ENCODE measurements around the gene GHR. TPM values are rescaled to one million over a fixed set of nuclear protein-coding genes. Genes with fewer than 3 reads are reported as not detected.

Gene GHR
- total RNA-seq, 1 experiment from 2014 or later = 34.0 TPM

DNA sequence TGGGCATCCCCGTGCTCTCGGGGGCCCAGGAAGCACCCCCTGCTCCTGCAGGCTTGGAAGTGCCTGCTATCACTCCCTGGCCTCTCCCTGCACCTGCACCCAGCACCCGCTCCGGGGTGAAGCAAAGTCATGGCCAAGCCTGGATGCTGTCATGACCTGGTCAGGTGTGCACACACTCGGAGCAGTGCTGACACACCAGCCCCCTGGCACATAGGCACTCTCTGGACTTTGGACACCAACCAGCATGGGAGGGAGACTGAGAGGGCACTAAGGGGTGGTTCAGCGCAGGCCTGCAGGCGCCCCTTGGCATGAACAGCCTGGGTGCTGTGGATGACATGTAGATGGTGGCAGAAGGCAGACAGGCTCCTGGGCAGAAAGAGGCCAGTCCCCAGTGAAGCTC, 158.6 kb downstream of the GHR start:
- Histone ChIP-seq H3K27ac (no peak overlapping the region), H3K4me1 (peaks cover 12% of the 10 kb centered on the region), H3K36me3 (peaks cover 3% of the 10 kb centered on the region), H3K4me3 (no peak overlapping the region), H3K27me3 (no peaks in the 10 kb centered on the region), H3K9me3 (replicated peaks) (no peaks in the 10 kb centered on the region)
- no peak for DNase-seq

DNA sequence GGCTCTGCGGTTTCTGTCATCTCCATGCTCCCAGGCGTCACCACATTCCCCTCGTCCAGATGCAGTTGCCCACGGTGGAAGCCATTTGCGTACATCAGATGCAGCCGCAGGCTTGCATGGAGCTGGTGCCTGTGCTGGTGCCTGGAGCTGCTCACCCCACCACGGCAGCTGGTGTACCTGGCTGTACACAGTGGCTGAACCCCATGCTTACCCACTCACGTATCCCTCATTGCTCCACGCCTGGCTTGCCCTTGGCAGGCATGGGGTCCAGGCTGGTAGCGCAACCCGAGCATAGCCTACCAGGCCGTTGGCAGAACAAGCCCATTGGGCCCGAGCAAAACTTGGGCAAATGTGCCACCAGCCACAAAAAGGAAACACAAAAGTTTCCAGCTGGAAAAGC, 159.5 kb downstream of the GHR start:
- H3K27me3 ChIP-seq = no peaks in the 10 kb centered on the region
- H3K27ac ChIP-seq = no peak overlapping the region
- peaks cover 12% of the 10 kb centered on the region for H3K4me1 ChIP-seq
- DNase-seq = no peak
- peaks cover 3% of the 10 kb centered on the region for H3K36me3 ChIP-seq
- H3K4me3 ChIP-seq = no peak overlapping the region
- H3K9me3 ChIP-seq (replicated peaks) = no peaks in the 10 kb centered on the region

DNA sequence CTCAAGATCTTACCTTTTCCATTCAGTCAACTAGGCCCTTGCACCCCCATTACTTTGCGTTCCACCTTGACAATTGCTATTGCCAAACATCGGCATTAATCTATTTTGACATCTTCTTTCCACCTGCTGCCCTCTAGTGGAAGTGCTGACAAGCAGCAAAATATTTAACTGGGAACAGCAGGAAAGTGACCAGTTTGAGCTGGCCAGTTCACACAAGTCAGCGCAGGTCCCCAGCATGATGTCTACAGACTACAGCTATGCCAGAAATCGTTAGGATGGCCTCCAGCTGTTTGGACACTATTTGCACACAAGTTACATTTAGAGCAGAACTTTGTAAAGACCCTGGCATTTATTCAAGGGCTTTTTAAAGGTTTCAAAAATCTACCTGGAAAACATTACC, 160.1 kb downstream of the GHR start:
- no peak overlapping the region for H3K4me3 ChIP-seq
- peak; percentile 61 to 84 for DNase-seq

DNA sequence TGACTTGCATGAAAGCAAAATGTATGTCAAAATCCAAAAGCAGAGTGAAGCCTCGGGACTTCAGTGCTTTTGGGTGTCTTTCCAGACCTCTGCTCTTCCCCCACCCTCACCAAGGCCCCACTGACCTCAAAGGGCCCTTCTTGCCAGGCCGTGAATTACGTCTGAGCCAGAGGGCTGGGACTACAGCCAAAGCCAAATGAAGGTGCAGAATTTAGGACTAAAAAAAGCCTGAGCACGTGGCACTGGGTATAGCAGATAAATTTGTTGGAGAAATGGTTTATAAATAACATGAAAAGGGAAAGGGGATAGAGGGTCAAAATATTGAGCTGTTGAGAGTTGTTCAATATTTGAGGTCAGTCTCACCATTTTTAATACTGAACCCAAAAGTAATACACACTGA, 163.4 kb downstream of the GHR start:
- DNase-seq = peak in 1 of 2 experiments; percentile 37
- H3K4me1 ChIP-seq = peaks cover 32% of the 10 kb centered on the region
- H3K4me3 ChIP-seq = no peak overlapping the region
- no peaks in the 10 kb centered on the region for H3K27me3 ChIP-seq
- no peak overlapping the region for H3K27ac ChIP-seq
- H3K36me3 ChIP-seq = peaks cover 3% of the 10 kb centered on the region
- H3K9me3 ChIP-seq (replicated peaks) = no peaks in the 10 kb centered on the region

More for the DNA sequence above, 160.1 kb downstream of the GHR start:
- Histone ChIP-seq H3K9me3 (replicated peaks) (no peaks in the 10 kb centered on the region), H3K27ac (no peak overlapping the region), H3K36me3 (peaks cover 3% of the 10 kb centered on the region), H3K4me1 (peaks cover 12% of the 10 kb centered on the region), H3K27me3 (no peaks in the 10 kb centered on the region)

DNA sequence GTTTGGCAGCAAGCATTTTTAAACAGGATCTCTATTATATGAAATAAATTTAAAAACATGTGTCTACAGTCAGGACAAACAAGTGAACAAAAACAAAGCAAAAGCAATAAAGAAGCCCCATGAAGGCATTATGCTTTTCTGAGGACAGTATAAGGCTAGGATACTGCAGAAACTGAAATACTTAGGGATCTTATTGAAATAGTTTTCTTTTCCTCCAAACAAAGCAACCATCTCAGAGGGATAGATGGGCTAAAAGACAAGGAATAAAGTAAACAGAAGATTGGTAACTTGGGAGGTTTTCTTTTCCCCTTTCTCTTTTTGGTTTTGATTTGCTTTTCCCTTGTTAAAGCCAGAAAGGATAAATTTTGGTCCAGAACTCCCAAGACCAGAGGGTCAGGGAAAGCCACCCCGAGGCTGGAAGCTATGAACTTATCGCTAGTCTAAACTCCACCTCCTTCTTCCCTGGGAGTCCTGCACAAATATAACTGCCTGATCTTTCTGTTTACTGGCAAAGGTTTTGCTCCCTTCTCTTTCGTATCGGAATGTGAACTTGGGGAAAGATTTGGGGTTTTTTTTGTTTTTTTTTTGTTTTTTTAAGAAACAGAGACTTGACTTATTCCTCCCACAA, 164.0 kb downstream of the GHR start:
- Histone ChIP-seq H3K4me1 (peaks cover 36% of the 10 kb centered on the region), H3K9me3 (replicated peaks) (no peaks in the 10 kb centered on the region), H3K27me3 (no peaks in the 10 kb centered on the region), H3K27ac (no peak overlapping the region), H3K36me3 (peaks cover 3% of the 10 kb centered on the region), H3K4me3 (no peak overlapping the region)
- no peak for DNase-seq

DNA sequence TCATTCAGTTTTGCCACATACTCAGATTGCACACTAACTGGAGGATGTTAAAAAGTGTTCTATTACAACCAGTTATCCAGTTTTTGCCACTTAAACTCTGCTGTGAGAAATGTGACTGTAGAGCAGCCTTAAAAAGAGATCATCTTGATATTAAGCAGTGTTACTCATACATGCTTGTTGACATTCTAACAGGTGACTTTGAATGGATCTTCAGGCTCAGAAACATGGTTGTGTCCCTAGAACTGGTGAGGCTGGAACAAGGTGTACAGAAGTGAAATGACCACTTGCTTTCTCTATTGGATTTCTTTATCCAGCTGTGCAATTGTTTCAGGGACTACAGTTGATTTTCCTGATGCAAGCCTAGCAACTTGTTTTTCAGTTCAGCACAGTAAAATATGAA, 167.3 kb downstream of the GHR start:
- peaks cover 46% of the 10 kb centered on the region for H3K4me1 ChIP-seq
- DNase-seq = peak in 1 of 2 experiments; percentile 27
- no peaks in the 10 kb centered on the region for H3K27me3 ChIP-seq
- H3K4me3 ChIP-seq = peak overlapping the region; percentile 18; the same call in 1 of the 2 replicates
- H3K36me3 ChIP-seq = no peaks in the 10 kb centered on the region
- no peaks in the 10 kb centered on the region for H3K9me3 ChIP-seq (replicated peaks)
- peak overlapping the region; percentile 64 for H3K27ac ChIP-seq

DNA sequence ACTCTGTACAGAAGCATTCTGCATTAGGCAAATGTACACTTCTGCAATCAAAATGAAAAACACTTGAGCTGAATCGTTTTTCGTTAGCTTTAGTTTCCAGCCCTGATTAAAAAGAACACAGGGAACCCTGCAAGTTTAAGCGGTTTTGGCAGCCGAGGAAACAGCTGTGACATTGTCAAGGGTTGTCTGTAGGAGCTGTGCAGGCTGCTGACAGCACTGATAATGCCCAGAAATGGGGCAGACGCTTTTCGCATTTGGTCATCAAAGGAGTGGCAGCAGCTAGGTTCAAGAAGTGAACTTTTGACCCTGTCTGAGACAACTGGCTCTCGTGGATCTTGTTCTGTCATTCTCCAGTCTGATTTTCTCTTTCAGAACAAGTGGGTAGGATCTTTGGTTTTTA, 167.8 kb downstream of the GHR start:
- no peaks in the 10 kb centered on the region for H3K9me3 ChIP-seq (replicated peaks)
- no peaks in the 10 kb centered on the region for H3K36me3 ChIP-seq
- H3K4me3 ChIP-seq = peak overlapping the region; percentile 18
- DNase-seq = peak; percentile 85 to 92
- H3K27me3 ChIP-seq = no peaks in the 10 kb centered on the region
- H3K4me1 ChIP-seq = peaks cover 49% of the 10 kb centered on the region
- H3K27ac ChIP-seq = peak overlapping the region; percentile 64

DNA sequence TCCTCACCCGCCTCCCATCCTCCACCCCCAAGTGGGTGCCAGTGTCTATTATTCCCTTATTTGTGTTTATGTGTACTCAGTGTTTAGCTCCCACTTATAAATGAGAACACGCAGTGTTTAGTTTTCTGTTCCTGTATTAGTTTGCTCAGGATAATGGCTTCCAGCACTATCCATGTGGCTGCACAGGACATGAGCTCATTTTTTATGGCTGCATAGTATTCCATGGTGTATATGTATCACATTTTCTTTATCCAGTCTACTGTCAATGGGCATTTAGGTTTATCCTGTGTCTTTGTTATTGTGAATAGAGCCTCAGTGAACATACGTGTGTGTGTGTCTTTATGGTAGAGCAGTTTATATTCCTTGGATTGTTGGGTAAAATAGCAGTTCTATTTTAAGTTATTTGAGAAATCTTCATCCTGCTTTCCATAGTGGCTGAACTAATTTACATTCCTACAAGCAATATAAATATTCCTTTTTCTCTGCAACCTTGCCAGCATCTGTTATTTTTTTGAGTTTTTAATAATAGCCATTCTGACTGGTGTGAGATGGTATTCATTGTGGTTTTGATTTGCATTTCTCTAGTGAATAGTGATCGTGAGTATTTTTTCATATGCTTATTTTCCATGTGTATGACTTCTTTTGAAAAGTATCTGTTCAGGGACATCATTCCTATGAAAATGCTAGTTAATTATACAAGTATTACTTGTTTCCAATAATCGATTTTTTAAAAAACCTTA, 169.3 kb downstream of the GHR start:
- H3K4me3 ChIP-seq = no peak overlapping the region
- no peaks in the 10 kb centered on the region for H3K36me3 ChIP-seq
- DNase-seq = no peak
- H3K4me1 ChIP-seq = peaks cover 55% of the 10 kb centered on the region
- H3K9me3 ChIP-seq (replicated peaks) = no peaks in the 10 kb centered on the region
- H3K27ac ChIP-seq = no peak overlapping the region
- no peaks in the 10 kb centered on the region for H3K27me3 ChIP-seq

DNA sequence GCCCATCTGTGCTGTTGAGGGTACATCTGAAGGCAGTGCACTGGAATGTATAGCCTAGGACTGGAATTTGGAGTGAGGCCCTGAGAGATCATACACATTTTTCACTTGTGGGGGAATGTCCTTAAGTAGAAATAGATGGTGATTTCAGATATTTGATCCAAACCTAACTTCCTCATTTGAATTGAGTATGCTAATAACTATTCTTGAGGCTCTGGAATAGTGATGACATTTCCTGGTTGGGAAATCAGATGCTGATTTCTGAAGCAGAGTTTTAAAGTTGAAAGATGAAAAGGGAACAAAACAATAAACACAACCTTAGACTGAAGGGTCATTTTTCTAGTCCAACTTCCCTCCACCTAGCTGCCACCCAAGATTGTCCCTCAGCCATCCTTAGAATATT, 170.4 kb downstream of the GHR start:
- Histone ChIP-seq H3K36me3 (no peaks in the 10 kb centered on the region), H3K27ac (no peak overlapping the region), H3K9me3 (replicated peaks) (no peaks in the 10 kb centered on the region), H3K4me1 (peaks cover 55% of the 10 kb centered on the region), H3K27me3 (no peaks in the 10 kb centered on the region), H3K4me3 (no peak overlapping the region)
- DNase-seq = no peak

DNA sequence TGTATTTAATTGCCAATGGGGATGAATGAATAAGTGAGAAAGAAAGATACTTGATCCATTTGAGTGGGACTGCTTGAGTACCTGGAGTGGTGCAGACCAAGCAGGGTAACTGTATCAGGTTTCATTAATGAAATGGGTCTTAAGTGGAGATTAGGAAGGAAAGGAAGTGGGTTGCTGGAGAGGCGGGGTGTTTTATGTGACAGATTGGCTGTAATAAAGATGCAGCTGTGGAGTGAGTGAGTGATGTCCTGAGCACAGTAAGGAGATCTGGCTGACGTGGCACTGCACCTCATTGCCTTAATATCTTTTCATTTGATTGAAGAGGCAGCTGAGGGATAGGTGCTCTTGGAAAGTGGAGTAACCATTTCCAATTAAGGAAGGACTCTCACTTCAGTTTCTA, 172.4 kb downstream of the GHR start:
- Histone ChIP-seq H3K4me1 (peaks cover 39% of the 10 kb centered on the region), H3K4me3 (no peak overlapping the region), H3K27me3 (no peaks in the 10 kb centered on the region), H3K27ac (peak overlapping the region; percentile 48), H3K36me3 (no peaks in the 10 kb centered on the region), H3K9me3 (replicated peaks) (no peaks in the 10 kb centered on the region)
- DNase-seq = peak; percentile 85 to 95

DNA sequence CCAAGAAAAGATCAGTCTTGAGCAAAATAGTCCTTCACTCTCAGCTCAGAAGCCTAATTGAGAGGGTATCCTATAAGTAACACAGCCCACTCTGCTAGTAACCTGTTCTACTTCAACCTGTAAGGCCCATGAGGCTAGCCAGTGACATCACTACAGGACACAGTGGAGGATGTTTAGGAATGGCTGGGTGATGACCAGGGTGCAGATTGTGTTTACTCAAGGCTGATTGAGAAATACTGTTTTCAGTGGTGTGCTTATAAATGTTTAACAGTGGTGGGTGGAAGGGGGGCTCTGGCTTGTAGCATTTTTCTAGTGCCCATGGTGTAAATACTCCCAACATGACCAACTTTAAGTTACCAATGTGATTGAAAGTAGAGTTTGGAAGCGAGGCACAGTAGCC, 173.6 kb downstream of the GHR start:
- Histone ChIP-seq H3K27me3 (no peaks in the 10 kb centered on the region), H3K4me3 (no peak overlapping the region), H3K36me3 (no peaks in the 10 kb centered on the region), H3K9me3 (replicated peaks) (no peaks in the 10 kb centered on the region), H3K27ac (peak overlapping the region; percentile 48; the same call in 1 of the 2 replicates), H3K4me1 (peaks cover 30% of the 10 kb centered on the region)
- DNase-seq = no peak

DNA sequence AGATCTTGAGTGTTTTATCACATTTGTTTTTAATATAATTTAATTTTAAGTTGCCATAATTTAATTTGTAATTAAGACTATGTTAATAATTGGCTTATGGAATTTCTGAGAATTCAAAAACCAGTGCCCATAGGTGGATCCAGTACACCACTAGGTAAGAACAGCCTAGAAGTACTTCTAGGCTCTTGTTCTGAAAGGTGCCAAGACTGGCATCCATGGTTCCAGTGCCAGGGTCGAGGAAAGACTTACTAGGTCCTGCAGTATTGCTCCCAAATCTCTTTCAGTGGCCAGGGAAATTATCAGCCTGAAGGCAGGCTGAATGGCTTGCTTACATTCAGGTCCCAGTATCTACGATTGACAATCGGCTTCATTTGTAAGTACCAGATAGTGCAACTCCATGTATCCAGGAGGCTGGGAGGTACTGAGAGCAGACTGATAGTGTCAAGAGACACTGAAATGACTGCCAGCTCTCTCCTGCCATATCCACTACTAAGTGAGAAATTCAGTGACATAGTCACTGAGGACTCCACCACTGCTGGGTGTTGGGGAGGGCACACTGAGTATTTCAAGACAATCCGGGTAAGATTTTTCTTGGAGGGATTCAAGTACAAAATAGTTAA, 174.2 kb downstream of the GHR start:
- Histone ChIP-seq H3K4me3 (no peak overlapping the region), H3K27me3 (no peaks in the 10 kb centered on the region), H3K9me3 (replicated peaks) (no peaks in the 10 kb centered on the region), H3K27ac (no peak overlapping the region), H3K36me3 (no peaks in the 10 kb centered on the region), H3K4me1 (peaks cover 28% of the 10 kb centered on the region)
- DNase-seq = no peak

DNA sequence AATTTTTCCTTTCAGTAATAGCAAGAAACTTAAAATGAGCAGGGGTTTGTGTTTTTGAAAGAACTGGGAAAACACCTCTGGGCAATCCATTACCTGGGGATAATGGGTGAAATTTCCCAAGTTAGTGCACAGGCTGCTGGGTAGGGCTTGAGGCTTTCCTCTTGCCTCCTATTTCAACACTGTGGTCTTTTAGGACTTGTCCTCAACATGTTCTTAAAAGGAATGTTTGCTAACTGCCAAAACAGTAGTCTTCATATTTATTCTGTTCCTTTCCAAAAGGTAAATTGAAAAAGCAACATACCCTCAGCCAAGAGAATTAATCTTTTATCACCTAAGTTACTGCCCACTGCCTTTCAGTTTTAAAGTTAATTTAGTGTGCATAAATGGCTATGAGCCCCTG, 175.1 kb downstream of the GHR start:
- no peak for DNase-seq
- Histone ChIP-seq H3K4me3 (no peak overlapping the region), H3K27me3 (no peaks in the 10 kb centered on the region), H3K36me3 (no peaks in the 10 kb centered on the region), H3K4me1 (peaks cover 28% of the 10 kb centered on the region), H3K27ac (no peak overlapping the region), H3K9me3 (replicated peaks) (no peaks in the 10 kb centered on the region)

DNA sequence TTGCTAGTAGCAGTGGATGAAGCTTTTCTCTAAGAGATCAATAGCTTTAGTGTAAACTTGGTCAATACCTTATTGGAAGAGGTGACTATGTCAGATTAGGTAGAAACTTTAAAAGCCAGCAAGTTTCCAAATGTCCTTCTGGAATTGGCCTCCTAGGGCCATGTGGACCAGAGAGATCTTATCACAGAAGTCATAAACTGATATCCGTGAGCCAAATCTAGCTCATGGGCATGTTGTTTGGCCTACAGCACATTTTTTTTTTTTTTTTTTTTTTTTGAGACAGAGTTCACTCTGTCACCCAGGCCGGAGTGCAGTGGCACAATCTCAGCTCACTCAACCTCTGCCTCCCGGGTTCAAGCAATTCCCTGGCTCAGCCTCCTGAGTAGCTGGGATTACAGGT, 175.9 kb downstream of the GHR start:
- Histone ChIP-seq H3K4me3 (no peak overlapping the region), H3K9me3 (replicated peaks) (no peaks in the 10 kb centered on the region), H3K27me3 (no peaks in the 10 kb centered on the region), H3K36me3 (no peaks in the 10 kb centered on the region), H3K27ac (no peak overlapping the region), H3K4me1 (peaks cover 25% of the 10 kb centered on the region)
- DNase-seq = no peak

DNA sequence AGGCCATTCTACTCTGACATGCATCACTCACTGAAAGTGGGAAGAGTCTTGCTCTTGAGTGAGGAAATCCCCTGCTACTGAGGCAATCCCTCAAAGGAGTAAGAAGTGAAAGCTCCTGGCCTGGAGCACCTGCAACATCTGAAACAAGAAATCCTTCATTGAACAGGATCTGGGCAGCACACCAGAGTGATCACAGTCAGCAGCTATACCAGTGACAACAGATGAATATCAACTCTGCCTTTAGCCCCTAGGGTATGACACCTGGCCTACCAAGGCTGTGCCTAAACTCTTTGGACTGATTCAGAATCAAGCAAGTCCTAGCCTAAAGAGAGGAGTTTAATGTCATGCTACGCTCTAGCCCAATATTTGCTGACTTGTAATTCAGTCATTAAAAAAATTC, 177.2 kb downstream of the GHR start:
- Histone ChIP-seq H3K36me3 (no peaks in the 10 kb centered on the region), H3K4me3 (no peak overlapping the region), H3K27me3 (no peaks in the 10 kb centered on the region), H3K27ac (no peak overlapping the region), H3K4me1 (peaks cover 13% of the 10 kb centered on the region), H3K9me3 (replicated peaks) (no peaks in the 10 kb centered on the region)
- DNase-seq = no peak

All from SJCRH30 (cell line).